GM18861 (cell line): ENCODE measurements around the gene PERM1.

Experiments
- ATAC-seq: cut with Tn5 transposase; IDR thresholded peaks from one replicate; pipeline ENCODE4 v1.9.1; 2021; ENCODE audit not compliant: unreplicated experiment

The PERM1 gene

GRCh38 chr1:936348-937264 is 45.3 kb downstream of the PERM1 start:
- no peak for ATAC-seq

GRCh38 chr1:935751-936231 is 46.1 kb downstream of the PERM1 start:
- ATAC-seq: no peak

- no peak for ATAC-seq
These were observed 46.7 kb downstream of the PERM1 start for GRCh38 chr1:934991-935750.

GRCh38 chr1:933603-933940 is 48.3 kb downstream of the PERM1 start:
- no peak for ATAC-seq

GRCh38 chr1:932776-933602 is 48.9 kb downstream of the PERM1 start:
- ATAC-seq: no peak

- no peak for ATAC-seq
These were observed 49.8 kb downstream of the PERM1 start for GRCh38 chr1:932173-932510.

- ATAC-seq: no peak
These were observed 50.3 kb downstream of the PERM1 start for GRCh38 chr1:931380-932172.

GRCh38 chr1:930633-931138 is 51.2 kb downstream of the PERM1 start:
- ATAC-seq: no peak

- ATAC-seq: no peak
These were observed 51.9 kb downstream of the PERM1 start for GRCh38 chr1:929712-930632.

- no peak for ATAC-seq
These were observed 52.9 kb downstream of the PERM1 start for GRCh38 chr1:928825-929661.

GRCh38 chr1:927748-928147 is 54.1 kb downstream of the PERM1 start:
- no peak for ATAC-seq

- ATAC-seq: no peak
These were observed 54.7 kb downstream of the PERM1 start for GRCh38 chr1:927234-927633.

GRCh38 chr1:925561-926421 is 56.1 kb downstream of the PERM1 start:
- no peak for ATAC-seq
